ENCODE results near the gene KLRG1.

The KLRG1 gene

GRCh38 chr12:9040484-9041186, 51.3 kb downstream of the KLRG1 start:
- no peak for DNase-seq (ENCODE audit: low read depth)

GRCh38 chr12:9041321-9041720, 52.0 kb downstream of the KLRG1 start:
- no peak for DNase-seq (ENCODE audit: low read depth)

GRCh38 chr12:9043766-9044165, 54.4 kb downstream of the KLRG1 start:
- DNase-seq (ENCODE audit: low read depth) = no peak

GRCh38 chr12:9047105-9047504, 57.8 kb downstream of the KLRG1 start:
- DNase-seq (ENCODE audit: low read depth) = no peak

GRCh38 chr12:9048930-9049329, 59.6 kb downstream of the KLRG1 start:
- DNase-seq (ENCODE audit: low read depth) = no peak

- no peak for DNase-seq (ENCODE audit: low read depth)
Observed at GRCh38 chr12:9049520-9050133, 60.3 kb downstream of the KLRG1 start.

GRCh38 chr12:9050521-9051157, 61.3 kb downstream of the KLRG1 start:
- no peak for DNase-seq (ENCODE audit: low read depth)

GRCh38 chr12:9051158-9051550, 61.8 kb downstream of the KLRG1 start:
- DNase-seq (ENCODE audit: low read depth) = no peak

- DNase-seq (ENCODE audit: low read depth) = no peak
Observed at GRCh38 chr12:9052610-9053009, 63.3 kb downstream of the KLRG1 start.
